Activated CD4-positive, alpha-beta T cell treated with anti-CD3 and anti-CD28 coated beads for 1 hour (primary cell): ENCODE measurements around the gene DDAH1.

Source experiments
- DNase-seq: peaks from one replicate; pipeline ENCODE4 v3.0.0-alpha.2; 2020

The DDAH1 gene

GRCh38 chr1:85467929-85468540 lies 3.1 kb upstream of the DDAH1 start:
- no peak for DNase-seq

GRCh38 chr1:85467036-85467435 lies 2.1 kb upstream of the DDAH1 start:
- no peak for DNase-seq

DNA sequence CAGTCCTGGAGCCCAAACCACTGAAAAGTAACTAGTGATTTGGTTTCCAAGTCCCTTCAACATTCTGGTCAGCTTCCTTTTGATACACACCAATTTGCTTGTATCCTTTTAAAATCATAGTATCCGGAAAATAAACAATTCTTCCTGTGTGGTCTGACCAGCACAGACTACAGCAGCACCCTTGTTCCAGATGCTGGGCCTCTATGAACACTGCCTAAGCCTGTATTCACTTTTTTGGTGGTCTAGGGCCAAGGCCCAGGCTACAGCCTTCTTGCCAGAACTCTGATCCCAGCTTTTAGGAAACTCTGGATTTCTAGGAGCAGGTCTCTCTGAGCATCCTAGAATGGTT lies 801 bp upstream of the DDAH1 start:
- DNase-seq, result no peak

DNA sequence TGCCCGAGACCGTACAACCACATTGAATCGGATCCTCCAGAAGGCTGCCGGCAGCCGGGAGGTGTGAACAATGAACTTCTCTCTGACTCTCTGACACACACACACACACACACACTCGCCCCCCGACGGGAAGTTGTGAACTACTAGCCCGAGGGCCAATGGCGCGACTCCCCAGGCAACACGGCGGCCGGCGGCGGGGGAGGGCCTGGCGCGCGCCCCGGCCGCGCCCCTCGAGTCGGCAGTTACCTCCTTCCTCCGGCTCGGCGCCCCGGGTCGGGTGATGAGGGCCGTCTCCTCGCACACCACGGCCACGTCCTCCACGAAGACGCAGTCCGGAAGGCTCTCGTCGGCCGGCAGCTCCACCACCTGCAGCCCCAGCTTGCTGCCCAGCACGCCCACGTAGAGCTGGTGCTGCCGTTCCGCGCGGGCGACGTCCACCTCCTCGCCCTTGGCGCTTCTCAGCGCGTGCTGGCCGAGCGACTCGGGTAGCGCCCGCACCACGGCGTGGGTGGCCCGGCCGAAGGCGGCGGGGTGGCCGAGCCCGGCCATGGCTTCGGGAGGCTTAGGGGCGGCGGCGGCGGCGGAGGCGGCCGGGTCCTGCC lies 361 bp downstream of the DDAH1 start:
- no peak for DNase-seq

DNA sequence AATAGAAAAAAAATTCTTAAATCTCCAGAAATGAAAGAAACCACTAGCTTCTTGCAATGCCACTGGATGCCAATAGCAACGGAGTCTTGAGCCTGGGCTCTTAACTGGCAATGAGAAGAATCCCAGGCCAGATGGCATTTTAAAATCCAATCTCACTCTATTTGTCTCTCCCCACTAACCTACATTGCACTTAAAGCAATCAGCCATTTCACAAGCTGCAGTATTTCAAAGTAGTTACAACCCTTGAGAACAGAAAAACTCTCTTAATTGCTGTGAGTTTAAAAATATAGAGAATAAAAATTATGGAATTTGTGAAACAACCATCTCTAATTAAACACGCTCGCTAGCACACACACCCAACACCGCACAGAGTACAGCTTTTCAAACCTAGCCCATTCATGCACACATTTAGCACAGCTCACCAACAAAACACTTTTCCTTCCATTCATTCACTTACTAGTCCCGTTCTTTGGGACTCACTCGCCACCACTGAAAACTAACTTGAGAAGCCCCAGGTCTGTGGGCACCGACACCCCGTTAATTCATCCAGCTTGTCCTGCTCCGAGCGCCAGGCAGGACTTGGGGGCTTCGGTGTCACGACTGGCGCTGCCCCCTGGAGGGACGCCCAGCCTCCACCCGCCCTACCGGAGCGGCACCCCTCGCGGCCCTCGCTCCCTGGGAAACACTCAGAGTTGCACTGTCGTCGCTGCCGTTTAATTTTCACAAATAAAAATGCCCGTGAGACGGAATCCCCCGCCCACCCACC lies 1.0 kb downstream of the DDAH1 start:
- no peak for DNase-seq

- DNase-seq, result no peak
Measured at GRCh38 chr1:85462931-85463649, 1.9 kb downstream of the DDAH1 start.

DNA sequence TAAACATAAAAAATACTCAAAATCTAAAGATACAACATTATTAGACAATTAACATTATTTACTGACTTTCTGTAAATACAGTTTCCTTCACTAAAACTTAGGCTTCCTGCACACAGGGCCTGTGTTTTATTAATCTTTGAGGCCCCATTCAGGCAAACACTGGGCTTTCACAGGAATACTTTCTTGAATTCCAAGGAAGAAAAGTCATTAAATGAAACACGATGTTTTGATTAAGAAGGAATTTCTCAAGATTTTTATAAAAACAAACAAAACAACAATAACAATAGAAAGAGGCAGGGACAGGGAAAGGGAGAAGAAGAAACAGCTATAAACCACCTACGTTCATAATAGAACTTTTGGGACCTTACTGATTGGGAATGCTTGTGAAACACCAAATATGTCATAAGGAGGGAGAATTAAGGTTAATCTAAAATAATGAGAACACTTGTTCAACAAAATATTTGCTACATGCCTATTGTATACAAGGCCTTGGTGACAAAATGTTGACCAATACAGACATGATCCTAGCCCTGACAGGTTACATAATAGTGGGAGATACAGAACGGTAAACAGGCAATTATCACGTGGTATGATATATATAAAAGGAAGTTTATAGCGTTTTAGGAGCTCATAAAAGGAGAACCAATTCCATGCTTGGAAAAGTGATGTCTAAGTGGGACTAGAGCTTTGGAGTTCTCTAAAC lies 3.6 kb downstream of the DDAH1 start:
- DNase-seq, result no peak

GRCh38 chr1:85460555-85461088 lies 4.3 kb downstream of the DDAH1 start:
- DNase-seq, result no peak

DNA sequence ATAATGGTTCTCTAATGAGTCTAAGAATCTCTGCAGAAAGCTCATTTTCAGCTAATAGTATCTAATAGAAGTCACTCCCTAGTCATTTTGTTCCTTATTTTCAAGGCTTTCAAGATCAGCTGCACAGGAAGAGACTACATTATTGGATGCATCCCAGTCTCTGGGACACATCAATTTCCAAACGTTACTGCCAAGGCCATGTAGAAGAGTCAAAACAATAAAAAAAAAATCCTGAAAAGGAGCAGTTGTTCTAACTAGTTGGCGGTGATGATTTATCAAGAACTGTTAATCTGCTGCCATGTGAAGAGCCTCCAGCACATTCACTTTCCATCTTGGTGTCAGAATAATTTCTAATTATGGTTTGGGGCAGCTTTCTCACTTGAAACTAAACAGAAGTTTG lies 5.7 kb downstream of the DDAH1 start:
- DNase-seq, result no peak

DNA sequence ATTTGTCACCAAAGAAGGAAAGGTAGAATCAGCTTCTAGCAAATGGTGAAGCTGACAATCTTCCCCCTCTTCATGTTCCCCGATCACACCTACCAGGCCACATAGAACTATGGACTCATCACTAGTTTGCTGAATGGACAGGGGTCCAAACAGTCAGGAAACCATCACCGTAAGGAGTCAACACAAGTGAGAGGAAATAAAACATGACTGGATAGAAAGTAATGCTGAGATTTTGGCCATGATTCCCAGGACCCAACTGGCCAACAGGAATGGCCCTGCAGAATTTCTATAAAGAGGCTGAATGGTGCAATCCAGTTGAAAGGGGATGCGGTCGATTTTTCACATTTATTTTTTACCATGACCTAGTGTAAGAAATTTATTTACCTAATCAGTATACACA lies 10.7 kb downstream of the DDAH1 start:
- DNase-seq, result no peak

GRCh38 chr1:85453640-85454194 lies 11.2 kb downstream of the DDAH1 start:
- no peak for DNase-seq

DNA sequence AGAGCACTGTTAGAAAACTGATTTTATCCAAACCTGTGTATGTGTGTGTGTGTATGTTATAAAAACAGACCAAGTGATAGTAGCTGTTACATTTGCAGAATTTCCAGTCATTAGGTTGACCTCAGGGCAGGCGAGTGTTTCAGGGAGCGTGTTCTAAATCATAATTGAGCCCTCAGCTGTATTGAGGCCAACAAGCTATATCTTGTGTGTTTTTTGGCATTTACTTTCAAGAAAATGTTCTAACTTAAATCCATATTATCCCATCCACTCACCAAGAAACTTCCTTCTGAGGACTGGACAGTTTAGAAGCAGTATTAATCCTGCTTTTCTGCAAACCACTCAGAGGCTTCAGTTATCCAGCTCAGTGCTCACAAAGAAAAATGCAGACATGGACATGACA lies 12.0 kb downstream of the DDAH1 start:
- DNase-seq, result no peak

GRCh38 chr1:85451236-85451830 lies 13.6 kb downstream of the DDAH1 start:
- DNase-seq, result no peak

DNA sequence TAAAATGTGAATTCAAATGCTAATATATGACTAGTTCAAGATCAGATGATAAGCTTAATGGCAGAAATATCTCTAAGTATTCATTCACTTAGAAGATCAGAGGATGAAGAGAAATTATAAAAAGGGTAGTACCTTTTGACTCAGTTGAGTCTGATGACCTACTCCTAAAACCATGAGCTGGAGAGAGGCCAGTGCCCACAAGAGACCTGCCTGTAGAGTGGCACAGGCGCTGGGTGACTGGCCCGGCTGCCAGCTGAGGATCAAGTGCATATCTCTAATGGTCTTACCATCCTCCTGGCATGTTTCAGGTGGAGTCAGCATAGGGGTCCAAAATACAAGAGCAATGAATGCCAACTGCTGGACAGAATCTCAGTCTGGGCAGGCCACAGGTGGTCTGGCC lies 14.1 kb downstream of the DDAH1 start:
- DNase-seq, result no peak

- no peak for DNase-seq
Measured at GRCh38 chr1:85449356-85449755, 15.6 kb downstream of the DDAH1 start.

- no peak for DNase-seq
Measured at GRCh38 chr1:85448358-85448757, 16.6 kb downstream of the DDAH1 start.

DNA sequence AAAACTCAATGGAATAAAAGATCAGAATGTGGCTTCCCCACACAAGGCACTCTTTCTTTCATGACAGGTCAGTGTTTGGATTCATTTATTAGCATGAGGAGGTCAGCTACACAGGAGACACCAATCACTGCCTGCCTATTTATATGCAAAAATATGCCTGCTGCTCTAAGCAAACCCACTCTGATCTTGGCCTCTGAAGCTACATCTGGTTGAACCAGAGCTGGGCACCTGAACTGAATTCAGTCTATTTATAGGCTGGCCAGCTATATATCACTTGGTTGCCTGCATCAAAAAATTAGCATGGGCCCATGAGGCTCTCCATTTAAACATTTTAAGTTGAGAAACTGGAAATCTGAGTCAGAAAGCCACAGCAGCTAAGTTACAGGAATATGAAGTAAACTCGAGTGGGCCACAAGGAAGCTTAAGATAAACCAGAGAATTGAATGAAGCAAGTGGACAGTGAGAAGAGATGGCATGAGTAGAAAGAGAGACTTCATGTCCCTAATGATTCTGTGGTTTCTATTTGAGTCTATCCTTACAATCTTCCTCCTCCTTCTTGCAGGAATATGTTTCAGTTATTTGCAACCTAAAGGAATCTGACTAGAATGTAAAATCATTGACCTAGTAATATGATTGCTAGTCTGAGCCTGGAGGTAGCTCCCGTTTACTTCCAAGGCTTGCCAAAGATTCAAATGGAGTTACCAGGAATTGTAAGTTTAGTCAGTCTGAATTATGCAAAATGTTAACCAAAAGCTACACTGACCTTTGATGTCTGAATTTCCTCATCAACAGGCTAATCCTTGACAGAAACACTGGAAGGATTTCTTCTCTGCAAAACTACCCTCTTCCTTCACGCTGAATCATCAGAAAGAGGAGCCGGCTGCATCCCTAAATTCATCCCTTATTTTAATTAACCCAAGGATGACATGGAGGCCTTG lies 17.7 kb downstream of the DDAH1 start:
- DNase-seq, result no peak

- DNase-seq, result no peak
Measured at GRCh38 chr1:85445906-85446305, 19.1 kb downstream of the DDAH1 start.

GRCh38 chr1:85444381-85444780 lies 20.6 kb downstream of the DDAH1 start:
- DNase-seq, result no peak

- no peak for DNase-seq
Measured at GRCh38 chr1:85440612-85441011, 24.3 kb downstream of the DDAH1 start.

DNA sequence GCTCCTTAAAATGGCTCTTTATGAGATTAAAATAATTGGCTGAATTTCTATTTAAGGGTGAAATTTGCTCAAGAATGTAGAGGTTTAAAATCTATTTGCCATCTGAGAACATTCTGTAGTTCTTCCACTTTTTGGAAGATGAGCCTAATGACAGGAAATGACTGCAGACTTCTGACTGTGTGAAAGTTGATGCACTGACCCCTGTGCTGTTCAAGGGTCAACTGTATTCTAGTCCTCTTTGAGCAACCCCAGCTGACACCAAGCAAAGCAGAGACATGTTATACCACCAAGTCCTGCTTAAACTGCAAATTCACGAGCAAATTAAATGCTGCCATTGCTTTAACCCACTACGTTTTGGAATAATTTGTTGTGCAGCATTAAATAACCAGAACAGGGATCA lies 26.6 kb downstream of the DDAH1 start:
- no peak for DNase-seq
